Activated effector memory CD4-positive, alpha-beta T cell treated with Interleukin-2 at 50 U/mL for 16 hours (primary cell): ENCODE measurements around the gene FNDC4.
A peak's percentile ranks its signal among the peaks of the same experiment; 100 is the strongest.

ENCODE experiments used
- DNase-seq: peaks from one replicate; pipeline ENCODE4 v3.0.0-alpha.2; 2020

The FNDC4 gene

GRCh38 chr2:27492557-27492956 lies 2.4 kb downstream of the FNDC4 start:
- no peak for DNase-seq

DNA sequence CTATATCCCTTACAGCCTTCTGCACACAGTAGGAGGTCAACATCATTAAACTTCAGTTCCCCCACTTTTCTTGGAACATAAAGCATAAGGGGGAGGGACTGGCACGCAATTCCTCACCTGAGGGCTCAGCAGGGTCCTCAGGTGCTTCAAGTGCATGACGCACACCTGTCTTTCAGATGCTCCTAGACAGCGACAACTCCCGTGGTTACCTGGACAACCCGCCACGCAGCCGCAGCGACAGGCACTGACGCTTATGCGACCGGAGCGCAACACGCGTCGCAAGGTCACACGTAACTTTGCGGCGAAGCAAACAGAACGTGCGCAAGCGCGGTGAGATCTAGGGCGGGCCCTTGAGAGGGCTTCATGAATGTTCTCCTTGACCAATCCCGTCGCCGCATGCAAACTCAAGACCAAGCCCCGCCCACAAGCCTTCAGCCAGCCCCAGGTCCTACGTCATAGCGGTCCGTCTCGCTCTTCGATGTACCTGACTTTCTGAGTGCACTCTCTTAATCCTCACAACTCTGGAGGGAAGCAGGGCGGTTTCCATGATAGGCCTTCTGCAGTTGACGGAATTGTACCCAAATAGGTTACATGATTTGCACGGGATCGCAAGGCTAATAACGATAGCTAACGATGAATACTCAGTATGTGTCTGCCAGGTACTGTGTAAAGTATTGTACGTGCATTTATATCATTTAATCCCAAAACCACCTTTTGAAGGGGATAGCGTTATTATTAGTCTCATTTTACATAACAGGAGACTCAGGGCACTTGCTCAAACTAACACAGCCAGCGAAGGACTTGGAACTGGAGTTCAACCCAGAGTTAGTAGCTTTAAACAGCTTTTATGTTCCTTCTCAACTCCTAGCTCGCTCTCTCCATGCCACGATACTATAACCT lies 5.3 kb downstream of the FNDC4 start, which contains the start of gene IFT172:
TSS of gene IFT172 (minus strand) at position 246 of the 900 bp plus-strand sequence. CDS start at position 156, 90 bp downstream.
- peak; percentile 98 for DNase-seq

GRCh38 chr2:27489118-27489497 lies 5.9 kb downstream of the FNDC4 start:
- DNase-seq, result no peak

- DNase-seq, result no peak
Measured at GRCh38 chr2:27485496-27485895, 9.5 kb downstream of the FNDC4 start.

DNA sequence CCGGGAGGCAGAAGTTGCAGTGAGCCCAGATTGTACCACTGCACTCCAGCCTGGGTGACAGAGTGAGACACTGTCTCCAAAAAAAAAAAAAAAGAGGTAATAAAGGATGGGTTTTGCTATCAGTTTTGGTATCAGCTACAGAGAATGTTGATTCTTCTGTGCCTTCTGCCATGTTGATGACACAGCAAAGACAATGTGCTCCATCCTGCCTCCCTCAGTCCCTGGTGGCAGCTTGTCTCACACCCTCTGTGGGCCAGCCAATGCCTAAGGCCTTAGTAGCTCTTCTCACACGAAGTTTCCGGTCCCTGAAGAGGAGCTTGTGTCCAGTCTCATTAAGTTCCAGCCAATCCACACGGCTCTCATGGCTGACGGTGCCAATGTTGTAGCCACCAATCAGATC lies 23.0 kb downstream of the FNDC4 start:
- DNase-seq, result no peak

DNA sequence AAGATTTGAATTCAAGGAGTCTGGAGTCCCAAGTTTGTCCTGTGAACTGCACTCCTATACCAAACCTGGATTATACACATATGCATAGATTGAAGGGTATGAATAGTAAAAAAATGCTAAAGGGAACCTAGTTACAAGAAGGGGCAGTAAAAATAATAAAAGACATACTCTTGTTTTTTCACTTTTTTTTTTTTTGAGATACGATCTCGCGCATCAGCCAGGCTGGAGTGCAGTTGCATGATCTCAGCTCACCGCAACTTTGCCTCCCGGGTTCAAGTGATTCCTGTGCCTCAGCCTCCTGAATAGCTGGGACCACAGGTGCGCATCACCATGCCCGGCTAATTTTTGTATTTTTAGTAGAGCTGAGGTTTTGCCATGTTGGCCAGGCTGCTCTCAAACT lies 30.6 kb downstream of the FNDC4 start:
- DNase-seq, result no peak

- DNase-seq, result no peak
Measured at GRCh38 chr2:27461118-27461517, 33.9 kb downstream of the FNDC4 start.

GRCh38 chr2:27453968-27454367 lies 41.0 kb downstream of the FNDC4 start:
- DNase-seq, result no peak

DNA sequence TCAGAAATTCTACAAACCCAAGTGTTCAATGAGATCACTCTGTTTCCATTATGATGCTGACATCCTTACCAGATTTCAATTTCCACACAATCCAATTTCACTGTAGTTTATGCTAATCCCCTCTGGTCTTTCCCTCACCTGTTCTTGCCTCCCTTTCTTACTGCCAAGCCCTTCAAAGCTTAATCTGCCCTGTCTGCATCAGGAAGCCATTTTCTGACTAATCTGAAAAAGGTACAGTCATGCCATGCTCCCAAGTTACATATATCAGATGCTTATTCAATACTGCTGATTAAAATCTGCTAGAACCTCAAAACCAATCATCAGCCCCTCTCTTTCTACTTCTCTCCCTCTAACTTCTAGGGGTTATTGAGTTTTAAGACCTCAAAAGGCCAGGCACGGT lies 43.9 kb downstream of the FNDC4 start:
- no peak for DNase-seq

DNA sequence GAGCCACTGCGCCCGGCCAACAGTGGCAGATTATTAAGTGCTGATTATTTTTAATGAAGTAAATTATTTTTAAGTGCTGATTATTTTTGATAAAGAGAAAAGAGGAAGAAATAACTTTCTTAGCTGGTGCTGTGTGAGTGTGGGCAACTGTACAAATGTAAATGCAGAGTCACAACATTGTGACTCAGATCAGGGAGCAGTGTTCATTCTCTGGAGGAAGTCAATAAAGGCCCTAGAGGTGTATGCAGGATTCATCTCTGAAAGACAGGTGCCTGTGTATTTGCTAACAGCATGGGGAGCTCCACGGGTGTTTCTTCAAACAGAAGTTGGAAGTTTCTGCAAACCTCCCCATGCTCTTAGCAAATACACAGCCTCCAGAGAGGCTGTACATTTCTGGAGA lies 46.6 kb downstream of the FNDC4 start:
- no peak for DNase-seq

DNA sequence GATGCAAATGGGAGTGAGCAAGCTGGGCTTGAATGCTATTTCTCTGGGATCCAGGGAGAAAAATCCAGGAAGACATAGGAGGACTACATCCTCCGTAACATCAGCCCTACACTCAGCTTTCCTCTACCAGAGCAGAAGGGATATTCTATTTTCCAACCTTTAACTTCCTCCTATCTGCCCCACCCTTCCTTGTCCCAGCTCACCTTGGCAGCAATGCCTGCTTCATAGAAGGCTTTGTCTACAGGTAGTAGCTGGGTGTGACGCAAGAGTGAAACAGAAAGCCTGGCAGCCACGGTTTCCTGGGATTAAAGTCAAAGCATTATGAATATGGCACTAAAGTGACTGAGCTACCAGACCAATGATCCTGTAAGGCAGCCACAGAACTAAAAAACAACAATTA lies 48.9 kb downstream of the FNDC4 start:
- DNase-seq, result no peak

DNA sequence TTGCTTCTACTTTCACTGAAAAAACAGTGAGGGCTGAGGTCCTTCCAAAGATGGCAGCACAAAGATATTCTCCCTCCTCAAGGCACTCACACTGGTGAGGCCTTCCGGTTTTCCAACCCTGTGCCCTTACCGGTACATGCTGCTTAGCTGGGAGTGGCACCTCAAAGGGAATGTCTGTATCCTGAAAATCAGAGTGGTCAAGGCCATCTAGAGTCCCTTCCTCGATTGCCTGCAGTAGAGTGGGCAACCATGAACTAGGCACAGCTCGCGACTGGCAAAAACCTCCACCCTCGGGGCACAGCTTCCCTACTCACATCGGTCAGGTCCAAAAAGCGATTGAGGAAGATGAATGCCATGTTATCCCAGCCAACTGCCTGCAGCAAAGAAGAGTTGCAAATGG lies 49.4 kb downstream of the FNDC4 start:
- DNase-seq, result no peak

DNA sequence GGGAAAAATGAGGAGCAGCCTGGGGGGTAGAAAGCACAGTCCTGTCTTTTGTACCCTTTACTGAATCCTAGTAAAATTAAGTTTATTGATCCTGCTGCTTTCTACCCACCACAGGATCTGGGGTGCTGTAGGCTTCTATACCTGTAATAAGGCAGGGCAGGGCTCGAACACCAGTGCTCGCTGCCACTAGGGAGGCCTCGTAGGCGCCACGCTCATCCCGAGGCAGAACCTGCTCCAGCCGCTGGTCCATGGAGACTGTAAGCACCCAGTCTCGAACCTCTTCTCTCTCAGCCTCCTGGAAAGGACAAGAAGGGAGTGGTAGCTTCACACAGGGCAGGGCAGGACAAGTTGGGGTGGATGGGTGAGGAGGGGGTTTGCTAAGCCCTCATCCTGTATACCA lies 49.8 kb downstream of the FNDC4 start:
- no peak for DNase-seq

DNA sequence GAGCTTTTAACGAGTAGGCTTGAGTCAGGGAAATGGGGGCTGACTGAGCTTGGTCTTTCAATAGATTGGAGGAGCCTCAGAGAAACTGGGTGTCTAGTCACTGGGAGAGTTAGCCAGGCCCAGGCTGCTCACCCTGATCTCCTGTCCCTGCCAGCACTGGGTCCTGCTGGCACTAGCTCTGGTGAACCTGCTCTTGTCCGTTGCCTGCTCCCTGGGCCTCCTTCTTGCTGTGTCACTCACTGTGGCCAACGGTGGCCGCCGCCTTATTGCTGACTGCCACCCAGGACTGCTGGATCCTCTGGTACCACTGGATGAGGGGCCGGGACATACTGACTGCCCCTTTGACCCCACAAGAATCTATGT lies 52.1 kb downstream of the FNDC4 start:
- DNase-seq, result no peak

- peak; percentile 54 for DNase-seq
Measured at GRCh38 chr2:27441958-27442919, 52.8 kb downstream of the FNDC4 start, which contains the start of gene KRTCAP3. Gene KRTCAP3, plus strand, starts transcription at chr2:27442381. Its CDS starts 32 bp downstream, at chr2:27442413.
